Suprapubic skin (tissue), 3 donors: ENCODE results near the gene TXLNG.

Source experiments
- CTCF ChIP-seq, 2 donors: fragments of 200-600 bp in 1 of 2; fragments of 450-650 bp in 1 of 2; sonication (generic) in 1 of 2; IDR thresholded peaks; one replicate each; pipeline ENCODE4 v1.5.1; 2016 to 2019; ENCODE audit warnings: antibody characterized with exemption in 2 of 2, mild to moderate bottlenecking in 1 of 2, moderate library complexity in 1 of 2
- POLR2A ChIP-seq, 2 donors: fragments of 450-650 bp; IDR thresholded peaks; one replicate each; pipeline ENCODE4 v1.6.1; 2017; ENCODE audit warnings: antibody characterized with exemption in 2 of 2, mild to moderate bottlenecking in 2 of 2, moderate library complexity in 2 of 2

GRCh38 chrX:16748425-16748824 lies 37.8 kb upstream of the TXLNG start:
- no peak for TF ChIP-seq CTCF (IDR thresholded peaks at IDR 0.05)
- no peak for TF ChIP-seq POLR2A (IDR thresholded peaks at IDR 0.05)
